ENCODE results near the gene JCAD. TPM values are rescaled to one million over a fixed set of nuclear protein-coding genes. Genes with fewer than 3 reads are reported as not detected.
A peak's percentile ranks its signal among the peaks of the same experiment; 100 is the strongest.

JCAD gene
- total and polyA plus RNA-seq, 4 donors, result 11.3 to 93.7 (median 27.1) TPM

- H3K4me1 ChIP-seq (ENCODE audit: control insufficient read depth in 5 of 5, insufficient read depth in 5 of 5, low read length in 5 of 5), result peaks cover 0 to 34% (median 6%) of the 10 kb centered on the region in 5 donors
- H3K36me3 ChIP-seq (ENCODE audit: control insufficient read depth in 4 of 4, insufficient read depth in 4 of 4, low read length in 4 of 4), result peaks cover 0 to 11% (median 0%) of the 10 kb centered on the region in 4 donors
- H3K4me3 ChIP-seq, result no peak overlapping the region
- peak overlapping the region in 1 of 2 donors; percentile 62 for H3K27ac ChIP-seq (ENCODE audit: low read depth in 1 of 2, low read length in 1 of 2)
- no peak for TF ChIP-seq CTCF (IDR thresholded peaks at IDR 0.05; ENCODE audit: control extremely low read depth, extremely low read depth)
- DNase-seq, result no peak
- no peak for ATAC-seq (ENCODE audit: insufficient read depth, low FRiP score)
- WGBS, 2 donors, result 87 to 89% methylated on average over 21 of the region's 21 CpGs
- H3K27me3 ChIP-seq (ENCODE audit: control insufficient read depth in 3 of 3, insufficient read depth in 3 of 3, low read length in 2 of 3), result peaks cover 0 to 2% (median 0%) of the 10 kb centered on the region in 3 donors
- peaks cover 0 to 4% (median 0%) of the 10 kb centered on the region in 4 donors for H3K9me3 ChIP-seq (ENCODE audit: control insufficient read depth in 4 of 4, insufficient read depth in 3 of 4, low read length in 3 of 4)
- H3K9ac ChIP-seq (ENCODE audit: insufficient read depth in 1 of 2, low read length in 2 of 2), result no peak overlapping the region
These were observed 12.0 kb downstream of the JCAD start for GRCh38 chr10:30047430-30047829.

GRCh38 chr10:30046476-30046875, 12.9 kb downstream of the JCAD start:
- H3K36me3 ChIP-seq (ENCODE audit: control insufficient read depth in 4 of 4, insufficient read depth in 4 of 4, low read length in 4 of 4), result peaks cover 0 to 11% (median 0%) of the 10 kb centered on the region in 4 donors
- H3K9me3 ChIP-seq (ENCODE audit: control insufficient read depth in 4 of 4, insufficient read depth in 3 of 4, low read length in 3 of 4), result peaks cover 0 to 4% (median 0%) of the 10 kb centered on the region in 4 donors
- 39 to 79% methylated on average over 3 of the region's 3 CpGs for WGBS, 2 donors
- peaks cover 2 to 38% (median 15%) of the 10 kb centered on the region in 5 donors for H3K4me1 ChIP-seq (ENCODE audit: control insufficient read depth in 5 of 5, insufficient read depth in 5 of 5, low read length in 5 of 5)
- H3K9ac ChIP-seq (ENCODE audit: insufficient read depth in 1 of 2, low read length in 2 of 2), result no peak overlapping the region
- no peak for DNase-seq
- no peak overlapping the region for H3K27ac ChIP-seq (ENCODE audit: low read depth in 1 of 2, low read length in 1 of 2)
- ATAC-seq (ENCODE audit: insufficient read depth, low FRiP score), result no peak
- H3K4me3 ChIP-seq, result no peak overlapping the region
- TF ChIP-seq CTCF (IDR thresholded peaks at IDR 0.05; ENCODE audit: control extremely low read depth, extremely low read depth), result no peak
- peaks cover 0 to 2% (median 0%) of the 10 kb centered on the region in 3 donors for H3K27me3 ChIP-seq (ENCODE audit: control insufficient read depth in 3 of 3, insufficient read depth in 3 of 3, low read length in 2 of 3)

GRCh38 chr10:30045961-30046360, 13.4 kb downstream of the JCAD start:
- DNase-seq, result no peak
- 81 to 82% methylated on average over 7 of the region's 7 CpGs for WGBS, 2 donors
- Histone ChIP-seq H3K9me3 (ENCODE audit: control insufficient read depth in 4 of 4, insufficient read depth in 3 of 4, low read length in 3 of 4) (peaks cover 0 to 4% (median 0%) of the 10 kb centered on the region in 4 donors), H3K4me1 (ENCODE audit: control insufficient read depth in 5 of 5, insufficient read depth in 5 of 5, low read length in 5 of 5) (peaks cover 2 to 38% (median 19%) of the 10 kb centered on the region in 5 donors), H3K27me3 (ENCODE audit: control insufficient read depth in 3 of 3, insufficient read depth in 3 of 3, low read length in 2 of 3) (no peaks in the 10 kb centered on the region), H3K27ac (ENCODE audit: low read depth in 1 of 2, low read length in 1 of 2) (no peak overlapping the region), H3K9ac (ENCODE audit: insufficient read depth in 1 of 2, low read length in 2 of 2) (no peak overlapping the region), H3K36me3 (ENCODE audit: control insufficient read depth in 4 of 4, insufficient read depth in 4 of 4, low read length in 4 of 4) (peaks cover 0 to 14% (median 0%) of the 10 kb centered on the region in 4 donors), H3K4me3 (no peak overlapping the region)
- no peak for TF ChIP-seq CTCF (IDR thresholded peaks at IDR 0.05; ENCODE audit: control extremely low read depth, extremely low read depth)
- no peak for ATAC-seq (ENCODE audit: insufficient read depth, low FRiP score)
